SK-N-DZ (cell line): ENCODE data around the gene PRKCD.
"Not testable (repeated sequence)": the region's sequence is repeated elsewhere in the genome, so short reads cannot be mapped to it uniquely, and the experiment has no call there.

Source experiments
- DNase-seq: peaks from one replicate; pipeline ENCODE4 v3.0.0-alpha.2; 2015; ENCODE audit warnings: low spot score

PRKCD gene

DNA sequence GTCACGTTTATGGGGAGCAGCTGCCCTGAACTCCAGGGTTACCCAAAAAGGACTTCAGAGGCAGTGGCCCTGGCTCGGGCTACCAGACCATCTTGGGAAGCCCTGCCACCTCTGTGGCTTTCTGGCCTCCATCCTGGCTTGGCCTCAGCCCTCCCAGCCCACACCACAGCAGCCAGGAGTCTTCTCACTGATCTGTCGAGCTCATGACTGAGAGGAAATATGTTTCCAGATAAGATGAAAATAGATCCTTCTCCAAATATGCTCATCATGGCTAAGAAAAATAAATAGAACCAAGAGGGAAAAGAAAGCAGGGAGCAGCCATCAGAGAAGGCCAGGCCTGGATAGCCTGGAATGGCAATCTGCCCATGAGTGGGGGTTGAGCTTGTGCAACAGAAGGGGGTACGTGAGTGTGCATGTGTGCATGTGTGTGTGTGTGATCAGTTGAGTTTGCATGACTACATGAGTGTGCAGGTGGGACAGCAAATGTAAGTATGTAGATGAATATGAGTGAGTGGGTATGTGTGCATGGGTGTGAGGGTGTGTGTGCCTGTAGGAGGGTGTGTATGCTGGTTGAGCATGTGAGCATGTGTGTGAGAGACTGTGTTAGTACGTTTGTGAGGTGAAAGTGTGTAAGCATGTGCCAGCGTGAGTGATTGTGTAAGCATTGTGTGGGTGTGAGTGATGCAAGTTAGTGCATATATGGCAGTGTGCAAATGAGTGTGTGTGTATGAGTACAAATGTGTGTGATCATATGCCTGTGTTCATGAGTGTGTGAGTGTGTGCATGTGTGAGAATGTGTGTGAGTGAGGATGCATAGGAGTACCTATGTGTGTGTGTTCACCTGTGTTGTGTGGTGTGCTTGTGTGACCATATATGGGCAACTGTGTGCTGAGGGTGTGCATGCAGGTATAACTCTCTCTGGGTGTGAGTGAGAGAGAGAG lies 20.8 kb upstream of the PRKCD start:
- no peak for DNase-seq

DNA sequence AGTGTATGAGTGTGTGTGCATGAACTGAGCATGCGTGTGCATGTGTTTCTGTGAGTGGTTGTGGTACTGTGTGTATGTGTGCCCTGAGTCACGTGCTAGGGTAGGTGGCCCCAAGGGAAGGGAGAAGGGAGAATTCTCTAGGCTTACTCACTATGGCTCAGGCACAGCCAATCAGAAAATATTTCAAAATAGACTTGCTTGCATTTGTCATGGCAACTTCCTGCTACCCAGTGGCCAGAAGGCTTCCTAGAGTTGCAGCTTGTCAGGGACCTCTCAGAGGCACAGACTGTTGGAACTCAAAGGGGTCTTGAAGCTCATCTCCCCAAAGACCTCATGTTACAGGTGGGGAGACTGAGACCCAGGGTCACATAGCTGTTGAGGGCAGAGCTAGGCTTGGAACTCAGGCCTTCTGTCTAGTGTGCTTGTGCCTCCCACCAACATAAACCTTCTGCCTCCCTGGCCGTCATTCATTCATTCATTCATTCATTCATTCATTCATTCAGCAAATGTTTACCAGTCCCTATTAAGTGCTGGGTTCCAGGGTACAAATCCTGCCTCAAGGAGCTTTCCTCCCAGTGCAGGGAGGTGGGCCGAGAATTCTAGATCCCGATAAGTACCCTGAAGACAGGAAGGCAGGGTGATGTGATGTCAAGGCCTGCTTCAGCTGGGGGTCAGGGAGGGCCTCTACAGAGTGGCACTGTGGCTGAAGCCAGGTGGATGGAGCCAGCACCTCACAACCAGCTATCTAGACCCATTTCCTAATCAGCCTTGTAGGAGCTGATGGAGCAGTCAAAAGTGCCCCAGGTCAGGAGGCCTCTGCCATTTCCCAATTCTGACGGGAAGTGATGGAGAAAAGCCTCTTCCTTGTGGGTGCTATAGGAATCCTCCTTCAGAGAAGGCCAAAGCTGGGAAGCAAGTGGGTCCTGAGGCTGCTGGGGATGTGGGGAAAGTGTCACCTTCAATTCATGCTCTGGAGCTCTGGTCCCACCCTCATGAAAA lies 19.9 kb upstream of the PRKCD start:
- no peak for DNase-seq

GRCh38 chr3:53142986-53143385 lies 18.0 kb upstream of the PRKCD start:
- no peak for DNase-seq

GRCh38 chr3:53144446-53144845 lies 16.6 kb upstream of the PRKCD start:
- no peak for DNase-seq

GRCh38 chr3:53144862-53145712 lies 15.9 kb upstream of the PRKCD start:
- no peak for DNase-seq

DNA sequence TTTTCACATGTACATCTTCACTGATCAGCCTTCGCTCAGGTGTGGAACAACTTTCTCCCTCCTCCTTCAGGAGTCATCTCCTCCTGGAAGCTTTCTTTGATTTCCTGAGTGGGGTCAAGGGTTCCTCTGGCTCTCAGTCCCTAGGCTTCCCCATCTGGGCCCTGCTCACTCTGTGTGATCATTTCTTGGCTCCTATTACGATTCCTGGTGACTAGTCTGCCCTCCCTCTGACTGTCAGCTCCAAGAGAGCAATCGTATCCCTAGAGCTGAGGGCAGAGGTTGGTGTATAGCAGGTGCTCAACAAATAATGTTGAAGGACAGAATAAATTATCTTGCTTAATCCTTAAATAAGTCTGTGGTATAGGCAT lies 15.3 kb upstream of the PRKCD start:
- DNase-seq, result no peak

DNA sequence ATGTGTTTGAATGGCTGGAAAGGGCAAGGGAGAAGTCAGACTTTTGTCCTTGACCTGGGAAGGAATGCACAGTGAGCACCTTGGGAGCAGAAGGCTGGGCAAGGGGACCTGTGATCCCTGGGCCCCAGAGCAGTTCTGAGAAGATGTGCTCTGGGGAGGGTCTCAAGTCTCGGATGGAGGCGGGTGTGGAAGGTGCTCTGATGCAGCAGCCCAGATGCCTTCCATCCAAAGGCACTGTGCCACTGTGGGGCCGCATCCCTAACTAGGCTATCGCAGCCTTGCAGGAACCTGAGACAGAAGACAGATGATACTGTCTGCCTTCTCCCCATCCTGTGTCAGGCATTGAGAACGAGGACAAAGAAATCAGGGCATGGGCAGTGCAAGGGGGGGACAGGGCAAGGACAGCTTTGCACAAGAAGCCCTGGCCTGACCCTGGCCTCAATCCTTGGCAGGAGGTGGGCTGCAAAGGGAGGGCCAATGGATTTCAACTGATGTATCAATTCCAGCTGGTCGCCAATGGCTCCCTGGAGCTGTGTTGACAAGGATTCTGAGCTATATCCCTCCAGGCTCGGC lies 14.6 kb upstream of the PRKCD start:
- DNase-seq, result no peak

GRCh38 chr3:53147151-53147902 lies 13.7 kb upstream of the PRKCD start:
- DNase-seq, result no peak

- DNase-seq, result no peak
These were observed 13.1 kb upstream of the PRKCD start for GRCh38 chr3:53147903-53148400.

GRCh38 chr3:53149006-53149690 lies 11.9 kb upstream of the PRKCD start:
- DNase-seq, result no peak

- DNase-seq, result no peak
These were observed 11.3 kb upstream of the PRKCD start for GRCh38 chr3:53149699-53150098.

- no peak for DNase-seq
These were observed 10.5 kb upstream of the PRKCD start for GRCh38 chr3:53150247-53151085.

DNA sequence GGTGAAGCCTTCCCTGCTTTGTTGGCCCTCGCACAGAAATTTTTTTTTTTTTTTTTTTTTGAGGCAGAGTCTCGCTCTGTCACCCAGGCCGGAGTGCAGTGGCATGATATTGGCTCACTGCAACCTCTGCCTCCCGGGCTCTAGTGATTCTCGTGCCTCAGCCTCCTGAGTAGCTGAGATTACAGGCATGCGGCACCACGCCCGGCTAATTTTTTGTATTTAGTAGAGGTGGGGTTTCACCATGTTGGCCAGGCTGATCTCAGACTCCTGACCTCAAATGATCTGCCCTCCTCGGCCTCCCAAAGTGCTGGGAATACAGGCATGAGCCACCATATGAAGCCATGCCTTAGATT lies 9.9 kb upstream of the PRKCD start:
- not testable (repeated sequence) for DNase-seq

DNA sequence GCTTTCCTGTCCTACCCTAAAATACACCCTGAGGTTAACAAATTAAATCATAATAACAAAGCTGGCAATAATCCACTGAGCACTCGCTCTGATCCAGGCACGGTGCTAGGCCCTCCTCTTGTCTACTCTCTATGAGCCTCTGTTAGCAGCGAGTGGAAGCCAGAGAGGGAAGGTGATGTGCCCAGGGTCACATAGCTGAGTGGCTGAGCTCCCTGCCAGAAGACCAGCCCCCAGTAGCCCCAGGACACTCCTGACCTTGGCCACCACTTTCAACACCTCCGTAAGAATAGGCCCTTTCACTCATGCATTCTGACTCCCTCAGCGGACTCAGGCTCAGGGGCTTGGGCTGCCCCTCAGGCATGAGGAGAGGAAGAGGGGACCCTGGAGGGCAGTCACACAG lies 9.5 kb upstream of the PRKCD start:
- no peak for DNase-seq

GRCh38 chr3:53151870-53152660 lies 8.9 kb upstream of the PRKCD start:
- no peak for DNase-seq

- no peak for DNase-seq
These were observed 7.7 kb upstream of the PRKCD start for GRCh38 chr3:53153264-53153823.

DNA sequence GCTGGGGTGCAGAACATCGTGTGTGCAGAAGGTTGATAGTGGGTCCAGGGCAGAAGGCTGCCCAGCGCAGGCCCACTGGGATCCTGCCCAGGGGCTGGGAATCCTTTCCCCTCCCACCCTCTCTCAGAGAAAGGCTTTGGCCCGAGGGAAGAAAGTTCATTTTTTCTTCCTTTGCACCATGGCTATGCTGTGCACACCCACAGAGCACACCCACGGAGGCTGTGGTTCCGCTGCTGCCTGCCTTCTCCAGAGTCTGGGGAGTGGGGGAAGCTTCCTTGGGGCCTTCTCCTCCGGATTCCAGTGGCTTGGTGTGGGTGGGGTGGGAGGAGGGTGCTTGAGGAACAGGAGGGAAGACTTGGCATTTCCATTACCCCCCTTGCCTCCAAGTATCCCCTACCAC lies 7.0 kb upstream of the PRKCD start:
- DNase-seq, result no peak

DNA sequence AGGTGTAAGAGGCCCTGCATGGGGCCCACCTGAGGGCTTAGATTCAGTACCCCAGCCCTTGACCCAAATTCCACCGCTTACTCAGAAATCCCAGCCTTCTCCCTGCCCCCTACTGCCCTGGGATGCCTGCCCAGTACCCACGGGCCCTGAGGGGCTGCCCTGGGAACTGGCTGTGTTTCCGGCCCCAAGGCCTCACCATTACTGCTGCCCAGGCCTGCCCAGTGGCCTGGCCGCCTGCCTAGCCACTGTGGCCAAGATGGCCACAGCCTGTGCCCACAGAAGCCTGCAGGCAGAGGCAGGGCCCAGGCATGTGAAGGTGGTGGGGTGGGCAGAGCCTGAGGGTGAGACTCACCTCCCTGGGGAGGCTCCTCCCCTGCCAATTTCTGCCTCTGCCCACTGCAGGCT lies 6.1 kb upstream of the PRKCD start:
- DNase-seq, result no peak
